GM18907 (cell line): ENCODE data around the gene ZFAND5.
A peak's percentile ranks its signal among the peaks of the same experiment; 100 is the strongest.

ENCODE experiments used
- ATAC-seq: cut with Tn5 transposase; IDR thresholded peaks from one replicate; pipeline ENCODE4 v1.9.1; 2021; ENCODE audit warnings: mild to moderate bottlenecking, moderate library complexity; ENCODE audit not compliant: unreplicated experiment

ZFAND5 gene

DNA sequence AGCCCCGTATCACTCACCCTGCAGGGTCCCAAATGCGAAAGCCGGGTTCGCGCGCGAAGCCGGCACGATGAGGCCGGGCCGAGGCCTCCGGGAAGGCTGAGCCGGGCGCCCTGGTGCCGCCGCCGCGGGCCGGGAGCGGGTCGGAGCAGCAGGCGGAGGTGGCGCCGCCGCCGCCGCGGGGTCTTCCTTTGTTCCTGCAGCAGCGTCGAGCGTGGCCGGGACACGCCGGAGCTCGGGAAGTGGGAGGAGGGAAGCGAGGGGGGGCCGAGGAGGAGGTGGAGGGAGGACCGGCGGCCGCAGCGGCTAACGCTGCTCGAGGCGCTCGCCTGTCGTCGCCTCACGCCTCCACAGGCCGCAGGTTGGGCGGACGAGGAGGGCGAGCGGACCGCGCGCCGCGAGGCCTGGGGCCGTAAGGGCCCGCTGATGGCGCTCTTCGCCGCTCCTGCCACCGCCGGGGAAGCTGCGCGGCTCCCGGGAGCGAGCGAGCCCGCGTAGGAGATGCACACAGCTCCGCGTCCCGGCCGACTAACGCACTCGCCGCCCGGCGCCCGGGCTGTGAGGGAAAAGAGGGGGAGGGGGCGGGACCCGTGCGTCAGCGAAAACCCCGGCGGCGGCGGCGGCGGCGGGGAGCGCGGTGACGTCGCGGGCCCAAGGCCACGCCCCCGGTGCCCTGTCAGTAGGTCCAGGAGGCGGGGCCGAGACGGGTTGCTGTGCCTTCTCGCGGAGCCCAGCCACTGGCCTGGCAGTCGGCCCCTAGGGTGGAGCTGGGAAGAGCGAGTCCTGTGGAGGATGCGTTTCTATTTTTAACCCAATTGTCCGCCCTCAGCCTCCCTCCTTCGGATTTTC lies at the start of gene ZFAND5:
ZFAND5 (minus strand) TSS at position 530 of the 846 bp plus-strand sequence. CDS start 4,430 bp downstream, outside the sequence.
- peak; percentile 89 for ATAC-seq

- no peak for ATAC-seq
Measured at GRCh38 chr9:72412483-72413040, 47.6 kb upstream of the ZFAND5 start.

DNA sequence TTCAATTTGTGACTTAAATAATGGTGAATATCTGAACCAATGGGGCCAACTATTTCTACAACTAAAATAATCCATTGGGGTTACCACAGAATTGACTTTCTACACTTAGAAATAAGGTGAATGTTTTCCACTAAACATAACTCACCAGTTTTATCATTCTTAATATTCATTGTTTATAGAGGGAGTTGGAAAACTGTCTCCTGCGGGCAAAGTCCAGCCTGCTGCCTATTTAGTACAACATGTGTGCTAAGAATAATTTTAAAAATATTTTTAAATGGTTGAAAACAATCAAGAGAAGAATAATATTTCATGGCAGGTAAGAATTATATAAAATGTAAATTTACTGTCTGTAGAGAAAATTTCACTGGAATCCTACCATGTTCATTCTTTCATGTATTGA lies 45.2 kb upstream of the ZFAND5 start:
- no peak for ATAC-seq

GRCh38 chr9:72407114-72407513 lies 42.1 kb upstream of the ZFAND5 start:
- no peak for ATAC-seq

DNA sequence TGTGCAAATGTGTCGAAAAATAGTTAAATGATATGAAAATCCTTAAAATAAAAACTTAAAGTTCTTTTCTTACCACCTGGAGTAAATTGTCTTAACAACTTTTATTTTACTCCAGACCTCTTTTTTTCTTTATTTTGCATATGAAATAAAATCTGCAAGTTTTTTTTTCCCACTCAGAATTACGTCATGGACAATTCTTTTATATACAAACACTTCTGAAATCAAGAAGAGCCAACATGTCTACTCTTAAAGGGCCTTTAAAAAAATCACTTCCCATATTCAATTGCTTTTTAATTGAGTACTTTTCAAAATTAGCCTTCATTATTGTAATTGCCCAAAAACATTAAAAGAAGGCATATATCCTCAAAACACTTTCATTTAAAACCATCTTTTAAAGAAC lies 37.7 kb upstream of the ZFAND5 start:
- no peak for ATAC-seq

- no peak for ATAC-seq
Measured at GRCh38 chr9:72401396-72401795, 36.4 kb upstream of the ZFAND5 start.

DNA sequence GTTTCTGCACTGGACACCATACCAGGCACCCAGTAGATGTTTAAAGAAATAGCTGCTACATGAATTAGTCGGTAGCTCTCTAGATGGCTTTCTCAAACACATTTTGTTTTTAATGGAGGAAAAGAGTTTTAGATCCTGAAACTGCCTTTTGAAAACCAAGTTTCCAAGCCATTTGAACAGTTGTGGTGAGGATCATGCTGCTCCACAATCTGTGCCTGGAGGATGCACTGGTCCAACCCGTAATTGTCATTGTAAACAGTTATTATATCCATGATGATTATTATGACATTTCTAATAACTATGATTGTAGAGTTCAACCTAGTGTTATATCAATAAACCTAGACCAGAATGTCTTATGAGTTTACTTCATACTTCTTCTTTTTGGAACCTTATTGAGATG lies 35.9 kb upstream of the ZFAND5 start:
- no peak for ATAC-seq

GRCh38 chr9:72399391-72399790 lies 34.4 kb upstream of the ZFAND5 start:
- no peak for ATAC-seq

- ATAC-seq = no peak
Measured at GRCh38 chr9:72396247-72397091, 31.5 kb upstream of the ZFAND5 start.

GRCh38 chr9:72394066-72394465 lies 29.1 kb upstream of the ZFAND5 start:
- ATAC-seq = no peak

DNA sequence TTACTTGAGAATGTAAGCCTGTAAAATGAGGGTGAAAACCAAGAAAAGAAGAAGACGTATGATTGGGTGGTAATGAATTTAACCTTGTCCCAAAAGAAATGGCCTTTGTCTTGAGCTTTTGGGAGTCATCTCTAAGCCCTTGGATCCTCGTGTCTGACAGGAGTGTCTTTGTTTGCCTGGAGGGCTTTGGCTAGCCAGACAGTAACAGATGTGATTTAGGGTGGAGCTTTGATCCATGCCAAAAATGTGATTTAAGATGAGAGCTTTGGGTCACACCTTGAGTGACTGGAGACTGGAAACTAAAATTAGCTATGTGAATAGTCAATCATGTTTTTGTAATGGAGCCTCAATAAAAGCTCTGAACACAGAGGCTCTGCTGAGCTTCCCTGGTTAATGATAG lies 25.9 kb upstream of the ZFAND5 start:
- no peak for ATAC-seq

- no peak for ATAC-seq
Measured at GRCh38 chr9:72386186-72386585, 21.2 kb upstream of the ZFAND5 start.

- ATAC-seq = no peak
Measured at GRCh38 chr9:72384710-72385485, 19.9 kb upstream of the ZFAND5 start.

- ATAC-seq = no peak
Measured at GRCh38 chr9:72383978-72384709, 19.1 kb upstream of the ZFAND5 start.

GRCh38 chr9:72382405-72382804 lies 17.4 kb upstream of the ZFAND5 start:
- no peak for ATAC-seq

DNA sequence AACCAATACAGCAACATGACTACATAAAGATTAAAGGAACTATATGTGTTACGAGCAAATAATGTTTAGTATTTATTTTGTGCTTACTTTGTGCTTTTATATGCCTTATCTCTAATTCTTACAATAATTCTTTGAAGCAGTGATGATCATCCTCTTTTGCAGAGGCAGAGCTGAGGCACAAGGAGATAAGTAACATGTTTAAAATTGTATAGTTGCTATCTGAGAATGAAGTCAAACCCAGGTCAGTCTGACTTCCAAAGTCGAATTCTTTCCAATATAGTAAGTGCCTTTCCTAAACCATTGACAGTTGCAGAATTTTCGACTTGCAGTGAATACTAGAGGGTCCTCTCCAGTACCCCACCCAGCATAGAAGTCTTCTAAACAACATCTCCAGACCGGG lies 12.0 kb upstream of the ZFAND5 start:
- ATAC-seq = no peak

DNA sequence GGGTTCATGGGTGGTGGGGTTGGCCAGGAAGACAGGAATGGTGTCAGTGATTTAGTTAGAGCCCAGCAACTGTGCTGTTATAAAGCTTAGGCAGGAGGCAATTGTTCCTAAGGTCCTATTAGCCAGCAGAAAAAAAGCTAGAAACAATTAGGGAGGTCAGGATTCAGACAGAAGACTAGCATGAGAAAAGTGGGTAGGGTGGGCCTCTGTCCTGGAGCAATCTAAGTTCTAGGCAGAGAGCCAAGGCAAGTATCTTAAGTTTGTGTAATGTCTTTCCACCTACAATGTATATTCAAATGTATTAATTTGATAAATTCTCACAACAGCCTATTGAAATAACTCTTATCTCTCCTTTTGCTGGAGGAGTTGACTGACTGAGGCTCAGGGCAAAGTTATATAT lies 6.1 kb upstream of the ZFAND5 start:
- ATAC-seq = no peak

GRCh38 chr9:72365525-72366256 lies 683 bp upstream of the ZFAND5 start:
- ATAC-seq = peak; percentile 47

DNA sequence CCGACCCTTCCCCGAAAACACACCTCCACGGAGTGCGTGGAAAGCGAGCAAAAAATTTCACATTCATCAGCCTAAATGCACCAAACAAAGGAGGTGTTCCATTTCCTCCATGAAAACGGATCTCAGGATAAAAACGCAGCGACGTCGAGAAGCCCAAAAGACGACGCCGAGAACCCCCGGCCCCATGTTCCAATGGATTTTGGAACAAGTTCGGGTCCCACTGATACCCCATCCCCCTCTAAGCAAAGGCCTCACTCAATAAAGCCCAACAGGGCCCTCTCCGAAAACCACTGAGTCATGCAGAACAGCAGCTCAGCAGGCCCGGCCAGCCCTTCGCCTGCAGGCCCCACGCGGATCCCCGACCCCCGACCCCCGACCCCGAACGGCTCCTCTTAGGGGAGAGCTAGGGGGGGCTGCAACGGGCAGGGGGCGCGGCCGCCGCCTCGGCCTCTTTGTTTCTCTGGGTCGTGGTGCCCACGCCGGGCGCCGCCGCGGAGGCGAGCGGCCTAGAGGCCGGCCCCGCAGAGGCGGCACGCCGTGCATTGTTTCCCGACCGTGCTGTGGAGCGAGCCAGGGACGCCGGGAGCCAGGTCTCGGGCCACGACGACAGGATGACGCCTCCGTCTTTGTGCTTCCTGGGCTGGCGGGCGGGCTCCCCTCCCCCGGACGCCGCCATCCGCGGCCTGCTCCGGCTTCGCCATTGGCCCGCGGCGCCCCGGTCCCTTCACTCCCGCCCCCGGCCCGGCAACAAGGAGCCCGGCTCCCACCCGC lies 915 bp downstream of the ZFAND5 start:
- peak; percentile 47 for ATAC-seq
